Mammary epithelial cell (primary cell): Measurements from ENCODE around the gene RPS8.

Experiments used
- EZH2 ChIP-seq: IDR thresholded peaks from 2 replicates; pipeline ENCODE4 v1.6.1; 2012; ENCODE audit warnings: low read length, inconsistent platforms, borderline replicate concordance
- TF ChIP-seq, protein P1 (sequence below), 2 donors: IDR thresholded peaks in 1 of 2; conservative IDR thresholded peaks in 1 of 2; 2 replicates each; pipeline ENCODE4 v1.5.1; 2011 to 2012; ENCODE audit warnings: inconsistent platforms in 2 of 2, low read length in 2 of 2, mild to moderate bottlenecking in 2 of 2, control low read depth in 1 of 2, low read depth in 1 of 2; ENCODE audit not compliant: insufficient read depth in 1 of 2; ENCODE audit errors: extremely low read depth in 1 of 2

DNA sequence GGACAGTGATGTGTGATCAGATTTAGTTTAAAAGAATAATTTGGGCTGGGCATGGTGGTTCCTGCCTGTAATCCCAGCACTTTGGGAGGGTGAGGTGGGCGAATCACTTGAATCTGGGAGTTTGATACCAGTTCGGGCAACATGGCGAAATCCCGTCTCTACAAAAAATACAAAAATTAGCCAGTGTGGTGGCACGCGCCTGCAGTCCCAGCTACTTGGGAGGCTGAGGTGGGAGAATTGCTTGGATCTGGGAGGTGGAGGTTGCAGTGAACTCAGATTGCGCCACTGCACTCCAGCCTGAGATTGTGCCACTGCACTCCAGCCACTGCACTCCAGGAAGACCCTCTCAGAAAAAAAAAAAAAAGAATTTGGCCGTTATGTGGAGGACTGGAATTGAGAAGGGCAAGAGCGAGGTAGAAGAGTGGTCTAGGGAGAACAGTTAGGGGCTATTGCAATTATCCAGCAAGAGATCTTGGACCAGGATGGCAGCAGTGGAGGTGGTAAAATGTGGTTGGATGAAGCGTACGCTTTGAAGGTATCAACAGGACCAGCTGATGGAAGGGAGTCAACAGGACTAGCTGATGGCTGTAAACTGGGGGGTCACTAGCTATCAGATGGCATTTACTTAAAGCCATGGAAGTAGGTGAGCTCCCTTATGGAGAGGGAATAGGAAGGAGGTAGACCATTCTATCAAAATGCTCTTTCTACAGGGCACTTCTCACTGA, 42.6 kb downstream of the RPS8 start:
- TF ChIP-seq, protein P1, sequence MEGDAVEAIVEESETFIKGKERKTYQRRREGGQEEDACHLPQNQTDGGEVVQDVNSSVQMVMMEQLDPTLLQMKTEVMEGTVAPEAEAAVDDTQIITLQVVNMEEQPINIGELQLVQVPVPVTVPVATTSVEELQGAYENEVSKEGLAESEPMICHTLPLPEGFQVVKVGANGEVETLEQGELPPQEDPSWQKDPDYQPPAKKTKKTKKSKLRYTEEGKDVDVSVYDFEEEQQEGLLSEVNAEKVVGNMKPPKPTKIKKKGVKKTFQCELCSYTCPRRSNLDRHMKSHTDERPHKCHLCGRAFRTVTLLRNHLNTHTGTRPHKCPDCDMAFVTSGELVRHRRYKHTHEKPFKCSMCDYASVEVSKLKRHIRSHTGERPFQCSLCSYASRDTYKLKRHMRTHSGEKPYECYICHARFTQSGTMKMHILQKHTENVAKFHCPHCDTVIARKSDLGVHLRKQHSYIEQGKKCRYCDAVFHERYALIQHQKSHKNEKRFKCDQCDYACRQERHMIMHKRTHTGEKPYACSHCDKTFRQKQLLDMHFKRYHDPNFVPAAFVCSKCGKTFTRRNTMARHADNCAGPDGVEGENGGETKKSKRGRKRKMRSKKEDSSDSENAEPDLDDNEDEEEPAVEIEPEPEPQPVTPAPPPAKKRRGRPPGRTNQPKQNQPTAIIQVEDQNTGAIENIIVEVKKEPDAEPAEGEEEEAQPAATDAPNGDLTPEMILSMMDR (conservative IDR thresholded peaks at IDR 0.05 in 1 of 2, IDR thresholded peaks at IDR 0.05 in 1 of 2; ENCODE audit: extremely low read depth in 1 of 2, insufficient read depth in 1 of 2, low read depth in 1 of 2, low read length in 2 of 2): no peak
- no peak for TF ChIP-seq EZH2
